ENCODE measurements around the gene PRKCG. TPM values are rescaled to one million over a fixed set of nuclear protein-coding genes. Genes with fewer than 3 reads are reported as not detected.
"Not testable (repeated sequence)": the region's sequence is repeated elsewhere in the genome, so short reads cannot be mapped to it uniquely, and the experiment has no call there.

Gene PRKCG
- total RNA-seq, 2 experiments from 2014 or later, result not detected

DNA sequence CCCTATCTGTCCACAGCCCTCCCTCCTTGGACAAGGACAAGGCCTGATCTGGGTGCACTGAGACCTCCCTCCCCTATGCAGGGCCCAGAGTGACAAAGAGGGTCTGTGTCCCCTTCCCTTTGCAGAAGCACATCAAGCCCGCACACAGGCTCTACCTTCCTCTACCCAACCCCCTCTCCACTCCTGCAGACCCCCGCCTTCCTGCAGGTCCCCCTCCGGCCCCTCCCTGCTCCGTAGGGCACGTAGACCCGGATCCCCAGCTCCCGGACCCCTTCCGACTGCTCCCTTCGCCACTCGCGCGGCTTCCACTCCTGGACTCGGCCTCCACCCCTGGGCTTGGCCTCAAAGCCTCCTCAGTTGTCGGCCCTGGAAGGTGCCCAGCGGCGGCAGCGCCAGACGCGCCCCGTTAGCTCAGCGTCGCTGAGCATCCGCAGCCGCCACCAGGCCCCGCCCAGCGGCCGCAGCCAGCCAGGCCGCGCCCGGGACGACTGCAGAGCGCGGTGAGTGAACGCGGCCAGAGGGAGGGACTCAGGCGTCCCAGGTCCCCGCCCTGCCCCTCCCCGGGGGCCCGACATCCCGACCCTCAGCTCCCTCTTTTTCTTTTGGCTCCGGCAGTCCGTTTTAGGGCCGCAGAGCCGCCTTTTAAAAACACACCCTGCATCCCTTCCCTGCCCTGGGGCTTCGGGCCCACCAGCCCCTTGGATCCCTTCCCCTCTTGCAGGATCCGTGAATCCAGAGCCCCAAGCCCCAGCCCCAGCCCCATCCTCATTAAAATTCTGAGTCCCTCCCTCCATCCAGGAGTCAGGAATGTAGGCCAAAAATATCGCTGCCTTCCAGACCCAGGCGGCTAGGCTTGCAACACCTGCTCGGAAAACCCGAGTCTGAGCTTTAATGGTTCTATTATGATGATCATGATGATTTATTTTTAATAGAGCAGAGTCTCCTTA lies 15.8 kb upstream of the PRKCG start:
- H3K36me3 Mint-ChIP-seq, result peaks cover 1% of the 10 kb centered on the region
- H3K27me3 Mint-ChIP-seq, result no peaks in the 10 kb centered on the region
- H3K27ac Mint-ChIP-seq, result peak overlapping the region; percentile 89
- ChIA-PET POLR2A (interaction anchor here (0.6 to 2.2 kb wide), 5 partner anchors 13 to 582 kb away, joined by 3 to 7 read pairs (median 3); partner anchors contain the start of genes CNOT3, PRPF31 and TFPT), CTCF (interaction anchor here (1.3 to 2.3 kb wide), 2 partner anchors 13 to 158 kb away, joined by 4 to 8 read pairs; no protein-coding TSS in a partner anchor)
- H3K4me1 Mint-ChIP-seq (ENCODE audit: low read depth), result peaks cover 23% of the 10 kb centered on the region
- H3K9me3 Mint-ChIP-seq, result no peaks in the 10 kb centered on the region
- DNase-seq, result peak; percentile 74
- H3K4me3 Mint-ChIP-seq, result peak overlapping the region; percentile 93
- intact Hi-C loops (cut with micrococcal nuclease), result loop anchor here (2.0 to 5.0 kb wide), 5 partner anchors 237 to 1611 kb away; partner anchors contain the start of genes NDUFA3, PRPF31, TFPT and ZNF628

DNA sequence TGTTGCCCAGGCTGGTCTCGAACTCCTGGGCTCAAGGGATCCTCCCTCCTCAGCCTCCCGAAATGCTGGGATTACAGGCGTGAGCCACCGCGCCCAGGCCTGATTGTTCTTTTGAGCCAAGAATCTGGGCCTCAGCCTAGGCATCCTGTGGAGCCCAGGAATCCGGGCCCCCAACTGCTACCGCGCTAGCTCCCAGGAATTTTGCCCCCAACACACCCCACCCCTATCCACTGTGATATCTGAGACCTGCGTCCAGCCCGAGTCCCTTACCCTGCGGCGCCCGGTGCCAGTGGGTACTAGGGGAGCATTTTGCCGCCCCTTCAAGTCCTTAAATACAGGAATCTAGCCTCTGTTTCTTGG lies 15.2 kb upstream of the PRKCG start:
- Mint-ChIP-seq H3K27me3 (no peaks in the 10 kb centered on the region), H3K4me3 (peak overlapping the region; percentile 93), H3K36me3 (peaks cover 1% of the 10 kb centered on the region), H3K27ac (peak overlapping the region; percentile 89), H3K9me3 (no peaks in the 10 kb centered on the region), H3K4me1 (ENCODE audit: low read depth) (peaks cover 28% of the 10 kb centered on the region)
- CTCF ChIA-PET, result interaction anchor here (0.8 to 2.3 kb wide), 4 partner anchors 13 to 163 kb away, joined by 3 to 8 read pairs (median 4); no protein-coding TSS in a partner anchor
- DNase-seq, result no peak
- POLR2A ChIA-PET, result interaction anchor here (1.0 to 2.2 kb wide), 6 partner anchors 10 to 323 kb away, joined by 3 to 7 read pairs (median 6); partner anchors contain the start of genes CNOT3, MBOAT7, PRPF31 and TFPT
- intact Hi-C loops (cut with micrococcal nuclease), result loop anchor here (2.0 to 5.0 kb wide), 5 partner anchors 236 to 1610 kb away; partner anchors contain the start of genes NDUFA3, PRPF31, TFPT and ZNF628

DNA sequence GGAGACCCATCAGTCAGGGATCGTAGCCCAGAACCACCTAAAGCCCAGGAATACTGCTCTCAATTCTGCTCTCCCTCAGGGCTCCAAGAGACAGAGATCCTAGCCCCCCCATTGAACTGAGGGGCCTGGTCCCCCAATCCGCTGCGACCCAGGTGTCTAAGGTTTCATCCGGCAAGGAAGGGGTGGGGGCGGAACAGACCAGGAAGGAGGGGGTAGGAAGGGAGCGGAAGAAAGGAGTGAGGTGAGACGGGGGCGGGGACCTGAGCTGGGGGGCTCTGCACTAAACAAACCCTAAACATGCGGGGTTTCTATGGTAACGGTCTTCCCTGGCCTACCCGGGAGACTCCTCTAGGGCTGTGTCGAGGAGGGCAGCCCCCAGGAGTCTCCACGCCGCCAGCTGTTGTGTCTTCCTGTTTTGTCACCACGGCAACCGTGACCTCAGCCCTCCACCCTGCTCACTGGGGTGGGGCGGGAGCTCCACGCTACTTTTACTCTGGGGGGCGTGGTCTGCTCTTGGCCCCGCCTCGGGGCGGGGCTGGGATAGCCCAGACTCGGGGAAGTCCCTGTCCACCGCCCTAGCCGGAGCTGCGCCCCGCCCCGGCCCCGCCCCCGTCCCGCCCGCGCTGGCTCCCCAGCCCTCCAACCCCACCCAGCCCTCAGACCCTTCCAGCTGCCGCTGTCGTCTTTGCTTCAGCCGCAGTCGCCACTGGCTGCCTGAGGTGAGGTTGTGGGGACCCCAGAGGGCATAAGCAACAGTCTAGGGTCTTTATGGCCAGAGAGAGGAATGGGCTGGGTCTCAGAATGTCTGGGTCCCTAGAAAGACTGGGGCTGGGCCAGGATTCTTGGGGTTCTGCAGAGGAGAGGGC lies 14.5 kb upstream of the PRKCG start, which contains the start of gene MYADM:
Gene MYADM, plus strand, starts transcription at position 659 of the 866 bp plus-strand sequence. CDS start 5,647 bp downstream, outside the sequence.
- peak within 1 kb of the TSS; percentile 89 for H3K27ac Mint-ChIP-seq
- no peaks in the 10 kb centered on the region for H3K27me3 Mint-ChIP-seq
- H3K9me3 Mint-ChIP-seq, result no peaks in the 10 kb centered on the region
- CTCF ChIA-PET, result interaction anchor here (0.8 to 2.3 kb wide), 4 partner anchors 14 to 163 kb away, joined by 3 to 8 read pairs (median 3); no protein-coding TSS in a partner anchor
- POLR2A ChIA-PET, result interaction anchor here (1.1 to 2.2 kb wide), 5 partner anchors 9 to 322 kb away, joined by 3 to 7 read pairs (median 6); partner anchors contain the start of genes CNOT3, MBOAT7, PRPF31 and TFPT
- H3K4me1 Mint-ChIP-seq (ENCODE audit: low read depth), result peaks cover 28% of the 10 kb centered on the region
- DNase-seq, result peak; percentile 99
- intact Hi-C loops (cut with micrococcal nuclease), result loop anchor here (2.0 to 5.0 kb wide), 5 partner anchors 235 to 1609 kb away; partner anchors contain the start of genes NDUFA3, PRPF31, TFPT and ZNF628
- H3K4me3 Mint-ChIP-seq, result peak within 1 kb of the TSS; percentile 93
- peaks cover 1% of the 10 kb centered on the region for H3K36me3 Mint-ChIP-seq

DNA sequence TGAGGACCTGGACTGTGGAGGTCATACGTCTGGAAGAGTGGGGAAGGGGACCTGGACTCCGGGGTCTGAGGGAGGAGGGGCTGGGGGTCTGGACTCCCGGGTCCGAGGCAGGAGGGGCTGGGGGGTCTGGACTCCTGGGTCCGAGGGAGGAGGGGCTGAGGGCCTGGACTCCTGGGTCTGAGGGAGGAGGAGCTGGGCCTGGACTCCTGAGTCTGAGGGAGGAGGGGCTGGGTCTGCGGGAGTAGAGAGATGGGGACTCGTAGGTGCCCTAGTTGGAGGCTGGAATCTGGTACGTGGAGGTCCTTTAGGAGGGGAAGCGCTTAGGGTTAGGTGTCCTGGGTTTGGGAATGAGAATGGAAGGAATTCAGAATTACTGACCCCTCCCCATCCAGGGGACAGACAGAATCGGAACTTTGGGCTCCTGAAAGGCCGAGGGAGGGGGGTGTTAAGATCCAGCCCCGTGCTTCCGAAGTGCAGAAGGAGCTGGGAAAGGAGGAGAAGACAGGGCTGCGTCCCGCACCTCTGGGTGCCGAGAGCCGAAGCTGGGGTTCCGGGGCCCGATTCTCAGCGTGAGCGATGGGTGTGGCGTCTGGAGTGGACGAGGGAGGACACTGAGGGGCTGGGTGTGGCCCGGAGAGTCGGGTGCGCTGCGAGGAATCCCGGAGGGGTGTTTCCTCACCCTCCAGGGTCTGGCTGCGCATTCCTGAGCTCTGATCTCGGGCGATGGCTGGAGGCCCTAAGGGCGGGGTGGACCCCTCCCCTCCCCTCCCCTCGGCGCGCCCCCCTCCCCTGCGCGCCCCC lies 13.7 kb upstream of the PRKCG start:
- POLR2A ChIA-PET, result interaction anchor here (0.7 to 2.1 kb wide), 7 partner anchors 8 to 321 kb away, joined by 3 to 7 read pairs (median 4); partner anchors contain the start of genes CNOT3, MBOAT7, PRPF31 and TFPT
- intact Hi-C loops (cut with micrococcal nuclease), result loop anchor here (5.0 kb wide), 2 partner anchors 249 to 339 kb away; partner anchors contain the start of genes PRPF31 and TFPT
- H3K4me1 Mint-ChIP-seq (ENCODE audit: low read depth), result peaks cover 31% of the 10 kb centered on the region
- CTCF ChIA-PET, result interaction anchor here (0.8 to 2.3 kb wide), 3 partner anchors 15 to 39 kb away, joined by 3 to 8 read pairs (median 3); no protein-coding TSS in a partner anchor
- no peaks in the 10 kb centered on the region for H3K9me3 Mint-ChIP-seq
- peak; percentile 57 for DNase-seq
- peak overlapping the region; percentile 89 for H3K27ac Mint-ChIP-seq
- H3K27me3 Mint-ChIP-seq, result no peaks in the 10 kb centered on the region
- H3K4me3 Mint-ChIP-seq, result peak overlapping the region; percentile 93
- H3K36me3 Mint-ChIP-seq, result peaks cover 4% of the 10 kb centered on the region

DNA sequence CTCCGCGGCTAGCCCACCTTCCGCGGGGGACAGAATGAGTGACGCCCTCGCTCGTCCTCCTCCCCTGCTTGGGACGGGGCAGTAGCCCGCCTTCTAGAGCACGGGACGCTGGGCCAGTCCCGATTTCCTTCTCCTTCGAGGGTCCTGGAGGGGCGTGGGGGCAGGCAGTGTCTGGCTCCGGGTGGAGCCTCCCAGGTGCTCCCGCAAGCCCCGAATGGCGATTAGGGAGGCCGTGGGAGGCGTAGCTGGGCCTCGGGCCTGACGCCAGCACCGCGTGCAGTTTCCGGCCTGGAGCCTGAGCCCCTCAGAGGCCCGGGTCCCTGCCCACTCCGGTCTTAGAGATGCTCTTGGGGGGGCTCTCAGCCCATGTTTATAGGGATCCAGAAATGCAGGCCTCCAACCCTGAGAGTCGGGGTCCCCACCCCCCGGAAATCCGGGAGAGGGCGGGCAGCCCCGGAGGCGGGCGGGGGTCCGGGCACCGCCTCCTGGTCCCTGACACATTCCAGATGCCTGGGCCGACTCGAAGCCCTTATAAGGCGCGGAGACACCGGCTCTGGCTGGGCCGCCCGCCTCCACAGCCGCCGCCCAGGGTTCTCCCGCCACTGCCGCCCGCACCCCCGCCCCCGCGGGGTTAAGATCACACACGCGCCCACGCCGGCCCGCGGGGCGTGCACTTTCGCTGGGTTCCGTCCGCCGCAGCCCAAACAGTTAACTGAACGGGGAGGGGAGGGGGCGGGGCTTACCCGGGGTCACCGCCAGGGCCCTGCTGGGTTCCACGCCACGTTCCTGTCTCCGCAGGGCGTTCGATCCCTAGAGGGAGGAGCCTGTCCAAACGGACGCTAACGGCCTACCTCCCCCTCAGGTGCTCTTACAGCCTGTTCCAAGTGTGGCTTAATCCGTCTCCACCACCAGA lies 12.8 kb upstream of the PRKCG start:
- Mint-ChIP-seq H3K27me3 (no peaks in the 10 kb centered on the region), H3K36me3 (peaks cover 12% of the 10 kb centered on the region), H3K9me3 (no peaks in the 10 kb centered on the region), H3K4me3 (peak overlapping the region; percentile 76), H3K27ac (peak overlapping the region; percentile 64), H3K4me1 (ENCODE audit: low read depth) (peaks cover 40% of the 10 kb centered on the region)
- DNase-seq, result peak; percentile 90
- intact Hi-C loops (cut with micrococcal nuclease), result loop anchor here (1.0 to 5.0 kb wide), 4 partner anchors 10 to 338 kb away; partner anchors contain the start of genes CNOT3, PRPF31 and TFPT
- ChIA-PET CTCF (no interaction called here), POLR2A (interaction anchor here (1.0 to 1.1 kb wide), 2 partner anchors 10 to 268 kb away, joined by 3 to 4 read pairs; no protein-coding TSS in a partner anchor)

DNA sequence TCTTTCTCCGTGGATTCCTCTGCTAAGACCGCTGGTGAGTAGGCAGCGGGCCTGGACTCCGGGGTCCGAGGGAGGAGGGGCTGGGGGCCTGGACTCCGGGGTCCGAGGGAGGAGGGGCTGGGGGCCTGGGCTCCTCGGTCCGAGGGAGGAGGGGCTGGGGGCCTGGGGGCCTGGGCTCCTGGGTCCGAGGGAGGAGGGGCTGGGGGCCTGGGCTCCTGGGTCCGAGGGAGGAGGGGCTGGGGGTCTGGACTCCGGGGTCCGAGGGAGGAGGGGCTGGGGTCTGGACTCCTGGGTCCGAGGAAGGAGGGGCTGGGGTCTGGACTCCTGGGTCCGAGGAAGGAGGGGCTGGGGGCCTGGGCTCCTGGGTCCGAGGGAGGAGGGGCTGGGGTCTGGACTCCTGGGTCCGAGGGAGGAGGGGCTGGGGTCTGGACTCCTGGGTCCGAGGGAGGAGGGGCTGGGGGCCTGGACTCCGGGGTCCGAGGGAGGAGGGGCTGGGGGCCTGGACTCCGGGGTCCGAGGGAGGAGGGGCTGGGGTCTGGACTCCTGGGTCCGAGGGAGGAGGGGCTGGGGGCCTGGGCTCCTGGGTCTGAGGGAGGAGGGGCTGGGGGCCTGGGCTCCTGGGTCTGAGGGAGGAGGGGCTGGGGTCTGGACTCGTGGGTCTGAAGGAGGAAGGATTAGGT lies 12.1 kb upstream of the PRKCG start:
- Mint-ChIP-seq H3K27ac (peak overlapping the region; percentile 64), H3K4me3 (peak overlapping the region; percentile 76), H3K36me3 (peaks cover 17% of the 10 kb centered on the region), H3K4me1 (ENCODE audit: low read depth) (peaks cover 48% of the 10 kb centered on the region)
- H3K9me3 Mint-ChIP-seq, CTCF ChIA-PET, DNase-seq, H3K27me3 Mint-ChIP-seq, POLR2A ChIA-PET: not testable (repeated sequence)
- intact Hi-C loops (cut with micrococcal nuclease), result loop anchor here (1.0 to 5.0 kb wide), 4 partner anchors 9 to 337 kb away; partner anchors contain the start of genes CNOT3, PRPF31 and TFPT

DNA sequence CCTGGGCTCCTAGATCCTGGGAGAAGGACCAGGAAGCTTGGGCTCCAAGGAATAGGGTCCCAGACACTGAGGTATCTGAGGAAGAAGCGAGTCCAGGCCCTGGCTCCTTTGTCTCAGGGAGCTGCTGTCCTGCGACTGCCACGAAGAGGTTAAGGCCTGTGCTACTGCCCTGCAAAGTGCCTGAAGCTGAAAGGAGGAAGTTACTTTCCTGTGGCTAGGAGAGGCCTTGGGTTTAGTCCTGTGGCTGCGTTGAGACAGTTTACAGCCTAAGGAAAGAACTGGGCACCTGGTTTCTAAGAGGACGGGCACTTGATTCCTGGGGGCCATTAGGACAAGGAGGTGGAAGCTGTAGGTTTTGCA lies 11.5 kb upstream of the PRKCG start:
- Mint-ChIP-seq H3K36me3 (peaks cover 17% of the 10 kb centered on the region), H3K4me3 (peak overlapping the region; percentile 56), H3K9me3 (no peaks in the 10 kb centered on the region), H3K27ac (peak overlapping the region; percentile 43), H3K27me3 (no peaks in the 10 kb centered on the region), H3K4me1 (ENCODE audit: low read depth) (peaks cover 48% of the 10 kb centered on the region)
- no peak for DNase-seq
- ChIA-PET CTCF (interaction anchor here (1.5 kb wide), 1 partner anchor 11 kb away, joined by 6 read pairs; the partner anchor contains the start of gene PRKCG), POLR2A (no interaction called here)
- intact Hi-C loops (cut with micrococcal nuclease), result no loop called here

DNA sequence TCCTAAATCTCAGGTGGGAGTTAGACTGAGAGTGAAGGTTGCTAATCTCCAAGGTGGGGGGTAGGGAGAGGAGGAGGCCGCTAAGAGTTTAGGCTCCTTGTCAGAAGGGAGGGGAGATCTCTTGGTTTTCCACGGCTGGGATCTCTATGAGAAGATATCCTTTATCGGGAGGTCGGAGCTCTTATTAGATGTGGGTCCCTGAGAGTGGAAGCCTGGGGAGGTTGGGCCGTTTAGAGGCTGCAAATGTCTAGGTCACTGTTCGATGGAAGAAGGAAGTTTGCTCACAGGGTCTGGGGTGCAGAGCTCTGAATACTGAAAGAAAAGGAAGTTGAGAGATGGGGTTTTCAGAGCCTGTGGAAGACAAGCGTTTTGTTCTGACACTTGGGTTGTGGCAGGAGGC lies 10.5 kb upstream of the PRKCG start:
- Mint-ChIP-seq H3K36me3 (peaks cover 17% of the 10 kb centered on the region), H3K4me1 (ENCODE audit: low read depth) (peaks cover 46% of the 10 kb centered on the region), H3K27ac (peak overlapping the region; percentile 33), H3K27me3 (no peaks in the 10 kb centered on the region), H3K4me3 (no peak overlapping the region), H3K9me3 (no peaks in the 10 kb centered on the region)
- intact Hi-C loops (cut with micrococcal nuclease), result no loop called here
- ChIA-PET CTCF (interaction anchor here (1.5 kb wide), 1 partner anchor 10 kb away, joined by 6 read pairs; the partner anchor contains the start of gene PRKCG), POLR2A (no interaction called here)
- DNase-seq, result no peak

DNA sequence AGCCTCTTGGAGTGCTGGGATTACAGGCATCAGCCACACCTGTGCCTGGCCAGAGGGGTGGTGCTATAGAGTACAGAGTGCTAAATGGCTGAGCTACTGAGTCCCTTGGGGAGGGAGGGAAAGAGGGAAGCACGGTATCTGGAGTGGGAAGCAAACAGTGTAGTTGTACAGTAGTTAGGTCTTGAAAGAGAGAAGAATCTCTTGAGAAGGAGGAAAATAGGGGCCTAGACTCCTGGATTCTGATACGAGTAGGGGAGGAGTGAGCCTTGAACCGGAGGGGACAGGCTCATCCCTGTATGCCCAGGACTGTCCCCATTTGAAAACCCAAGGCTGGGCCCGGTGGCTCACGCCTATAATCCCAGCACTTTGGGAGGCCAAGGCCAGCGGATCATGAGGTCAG lies 9.2 kb upstream of the PRKCG start:
- ChIA-PET POLR2A (no interaction called here), CTCF (no interaction called here)
- Mint-ChIP-seq H3K4me3 (no peak overlapping the region), H3K9me3 (no peaks in the 10 kb centered on the region), H3K27ac (peak overlapping the region; percentile 2), H3K36me3 (peaks cover 18% of the 10 kb centered on the region), H3K27me3 (no peaks in the 10 kb centered on the region), H3K4me1 (ENCODE audit: low read depth) (peaks cover 50% of the 10 kb centered on the region)
- no peak for DNase-seq
- intact Hi-C loops (cut with micrococcal nuclease), result no loop called here
